Activated CD4-positive, alpha-beta T cell treated with anti-CD3 and anti-CD28 coated beads for 4 hours (primary cell): ENCODE data around the gene MYO5A.

Source experiments
- DNase-seq, 2 donors: peaks; one replicate each; pipeline ENCODE4 v3.0.0-alpha.2; 2020

Gene MYO5A

DNA sequence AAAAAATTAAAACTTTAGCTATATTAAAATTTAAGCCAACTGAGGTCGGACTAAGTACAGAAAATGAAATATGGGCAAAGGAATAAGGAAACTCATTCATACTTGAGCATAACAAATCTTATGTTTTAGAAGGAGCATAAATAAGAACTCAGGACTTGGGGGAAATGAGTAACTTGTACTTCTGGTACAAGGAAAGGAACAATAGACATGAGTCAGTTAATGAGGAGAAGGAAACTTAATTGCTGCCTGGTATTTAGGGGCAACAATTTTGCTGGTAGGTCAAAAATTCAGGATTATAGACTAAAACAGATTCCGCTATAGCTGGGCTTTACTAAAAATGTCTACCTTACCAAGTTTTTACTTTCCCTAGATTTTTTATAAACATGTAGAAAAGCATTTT lies 113.1 kb downstream of the MYO5A start:
- DNase-seq: no peak

DNA sequence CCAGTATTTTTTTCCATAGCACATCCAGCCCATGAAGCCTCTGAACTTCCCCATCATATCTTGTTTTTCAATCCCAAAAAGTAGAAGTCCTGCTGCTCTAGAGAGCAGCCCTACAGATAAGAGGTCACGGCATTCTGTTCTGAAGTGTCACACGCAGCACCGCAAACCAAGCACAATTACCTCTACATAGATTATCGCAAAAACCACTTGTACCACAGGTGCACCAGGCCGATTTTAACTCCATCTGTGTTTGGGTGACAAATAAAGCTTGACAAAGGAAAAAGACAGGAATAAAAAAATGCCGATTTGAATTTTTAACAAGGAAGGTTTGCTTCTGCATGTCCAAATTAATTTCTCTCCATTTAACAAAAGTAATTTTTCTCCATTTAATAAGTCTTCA lies 113.7 kb downstream of the MYO5A start:
- DNase-seq: no peak

GRCh38 chr15:52408823-52409222 lies 119.9 kb downstream of the MYO5A start:
- no peak for DNase-seq

- no peak for DNase-seq
Observed at GRCh38 chr15:52407374-52407773, 121.3 kb downstream of the MYO5A start.

DNA sequence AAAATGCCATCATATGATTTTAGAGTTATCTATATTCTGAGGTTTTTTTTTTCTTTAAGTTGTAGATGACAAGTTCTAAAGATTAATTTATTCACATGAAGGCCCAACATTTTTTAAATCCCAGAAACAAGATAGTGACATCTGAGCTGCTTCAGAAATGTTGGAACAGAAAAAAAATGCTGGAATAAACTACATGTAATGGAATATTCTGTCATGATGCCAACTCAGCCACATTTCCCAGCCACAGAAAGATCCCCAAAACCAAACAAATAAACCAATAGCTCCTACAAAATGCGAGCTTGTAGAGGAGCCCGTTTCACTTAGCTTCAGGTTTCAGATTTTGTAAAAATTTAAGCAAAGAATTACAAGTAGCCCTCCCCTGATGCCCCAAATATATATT lies 122.1 kb downstream of the MYO5A start:
- no peak for DNase-seq

DNA sequence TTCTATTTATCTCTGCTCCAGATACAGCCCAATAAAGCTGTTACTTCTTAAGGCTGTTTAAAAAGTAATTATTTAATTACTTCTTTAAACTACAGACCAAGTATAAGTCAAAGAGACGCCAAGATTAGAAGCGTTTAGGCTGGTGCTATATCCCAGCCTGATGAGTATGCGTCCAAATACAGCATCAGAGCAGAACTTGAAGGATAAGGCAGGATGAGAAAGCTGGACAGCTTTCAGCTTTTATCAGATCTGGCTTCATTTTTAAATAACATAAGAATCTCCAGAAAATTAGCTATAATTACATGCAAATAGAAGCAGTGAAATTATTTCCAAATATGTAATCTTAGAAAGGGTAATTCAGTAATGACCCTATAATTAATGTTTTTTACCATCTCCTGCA lies 122.8 kb downstream of the MYO5A start:
- no peak for DNase-seq

DNA sequence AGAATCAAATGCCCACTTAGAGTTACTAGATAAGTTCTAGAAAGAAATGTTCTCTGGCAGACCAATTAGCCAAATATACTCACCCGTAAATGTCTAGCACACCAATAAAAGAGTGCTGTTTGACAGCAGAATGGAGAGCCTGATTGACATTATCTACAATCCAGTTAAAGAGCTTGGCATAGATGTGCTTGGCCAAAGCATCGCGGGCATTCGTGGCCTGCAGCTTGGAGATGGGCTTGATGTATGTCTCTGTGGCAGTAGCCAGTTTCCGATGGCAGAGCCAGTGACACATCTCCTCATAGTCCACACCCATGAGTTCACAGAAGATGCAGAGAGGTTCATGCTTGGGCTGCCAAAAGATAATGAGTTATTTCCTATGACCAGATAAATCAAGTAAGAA lies 131.6 kb downstream of the MYO5A start:
- DNase-seq: no peak

DNA sequence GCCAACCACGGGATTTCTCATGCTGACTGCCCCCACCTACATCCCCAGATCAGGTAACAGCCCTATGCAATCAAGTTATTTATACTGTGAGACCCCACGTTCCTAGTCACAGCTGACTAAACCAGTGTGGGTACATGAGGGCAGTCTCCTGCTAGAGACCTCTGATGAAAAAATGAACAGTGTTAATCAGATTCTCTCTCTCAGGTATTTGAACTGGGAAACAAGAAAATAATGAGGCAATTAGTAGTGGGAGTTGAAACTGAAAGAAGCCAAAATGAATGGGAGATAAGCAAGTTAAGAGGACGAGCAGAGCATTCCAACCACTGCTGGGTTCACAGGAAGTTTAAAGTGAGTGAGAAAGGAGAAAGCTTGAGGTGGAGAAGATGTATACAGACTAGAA lies 134.6 kb downstream of the MYO5A start:
- no peak for DNase-seq

- DNase-seq: no peak
Observed at GRCh38 chr15:52392008-52392687, 136.5 kb downstream of the MYO5A start.

- DNase-seq: no peak
Observed at GRCh38 chr15:52391069-52391468, 137.6 kb downstream of the MYO5A start.

- no peak for DNase-seq
Observed at GRCh38 chr15:52385670-52386069, 143.0 kb downstream of the MYO5A start.

GRCh38 chr15:52383100-52383588 lies 145.5 kb downstream of the MYO5A start:
- DNase-seq: no peak

GRCh38 chr15:52382647-52383046 lies 146.0 kb downstream of the MYO5A start:
- no peak for DNase-seq

- DNase-seq: no peak
Observed at GRCh38 chr15:52379395-52380106, 149.1 kb downstream of the MYO5A start.

- no peak for DNase-seq
Observed at GRCh38 chr15:52378746-52379394, 149.8 kb downstream of the MYO5A start.

- no peak for DNase-seq
Observed at GRCh38 chr15:52370010-52370409, 158.7 kb downstream of the MYO5A start.

DNA sequence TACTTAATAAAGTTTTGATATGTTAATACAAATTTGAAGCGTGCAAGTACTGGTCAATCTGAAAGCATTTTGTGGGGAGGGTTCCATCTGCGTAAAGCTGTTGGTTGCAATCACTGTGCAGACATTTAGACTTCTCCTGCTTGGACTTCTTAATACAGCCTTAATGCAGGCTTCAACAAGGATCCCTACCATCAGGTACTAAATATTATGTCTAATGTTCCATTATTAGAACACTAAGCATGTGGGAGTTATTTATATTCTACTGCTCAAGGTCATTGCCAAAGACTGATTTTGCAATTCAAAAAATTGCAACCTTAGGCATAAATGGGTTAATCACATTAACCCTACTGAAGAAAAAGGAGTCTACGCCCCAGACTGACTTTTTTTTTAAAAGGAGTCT lies 159.2 kb downstream of the MYO5A start:
- no peak for DNase-seq

DNA sequence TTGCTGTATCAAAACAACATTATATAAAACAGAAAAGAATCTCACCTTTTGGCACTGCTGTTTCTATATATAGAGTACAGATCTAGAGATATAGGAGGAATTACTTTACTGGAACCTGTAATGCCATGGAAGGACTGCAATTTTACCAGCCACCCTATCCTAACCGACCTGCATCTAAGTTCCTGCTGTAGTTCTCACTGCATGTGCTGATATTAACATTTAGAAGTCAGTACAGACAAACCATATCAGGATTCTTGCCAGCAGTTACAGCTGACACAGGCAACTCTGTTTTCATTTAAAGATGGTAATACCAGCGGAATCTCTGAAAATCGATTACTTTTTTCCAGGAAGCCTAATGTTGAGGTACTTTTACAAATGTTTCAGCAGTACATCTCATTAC lies 159.7 kb downstream of the MYO5A start:
- DNase-seq: no peak

DNA sequence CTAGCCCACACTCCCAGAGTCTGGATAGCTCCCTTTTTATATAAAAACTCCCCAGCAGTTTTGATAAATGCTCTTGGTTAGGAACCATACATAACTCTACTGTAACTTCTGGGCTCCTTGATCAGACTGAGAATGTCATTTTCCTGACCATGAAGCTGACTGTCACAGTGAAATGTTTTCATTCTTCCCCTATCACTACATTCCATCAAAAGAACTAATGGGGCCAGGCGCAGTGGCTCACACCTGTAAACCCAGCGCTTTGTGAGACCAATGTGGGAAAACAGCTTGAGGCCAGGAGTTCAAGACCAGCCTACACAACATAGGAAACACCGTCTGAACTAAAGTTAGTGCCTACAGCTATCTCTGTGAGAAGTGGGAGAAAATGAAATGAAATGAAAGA lies 160.3 kb downstream of the MYO5A start:
- DNase-seq: no peak

GRCh38 chr15:52362497-52362896 lies 166.2 kb downstream of the MYO5A start:
- no peak for DNase-seq

DNA sequence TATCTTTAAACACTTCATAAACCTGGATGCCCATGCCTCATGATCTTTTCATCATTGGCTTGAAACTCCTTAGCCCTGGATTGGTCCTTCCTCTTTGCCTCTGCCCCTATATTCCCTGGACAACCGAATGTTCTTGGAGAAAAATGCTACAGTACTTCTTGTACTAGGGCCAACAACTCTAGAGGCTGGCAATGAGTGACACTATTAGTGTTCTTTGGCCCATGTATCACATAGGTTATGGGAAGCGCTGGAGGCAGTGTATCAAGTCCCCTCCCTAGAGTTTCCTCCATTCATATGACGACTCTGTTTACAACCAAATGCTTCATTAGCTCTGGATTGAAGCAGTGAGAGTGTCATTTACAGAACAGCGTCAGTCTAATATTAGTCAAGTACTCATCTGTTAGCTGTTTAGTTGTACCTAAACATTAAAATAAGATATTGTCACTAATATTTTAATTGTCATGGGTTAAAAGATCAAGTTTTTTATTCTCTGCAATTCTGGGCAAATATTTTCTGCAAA lies 166.6 kb downstream of the MYO5A start:
- DNase-seq: no peak

GRCh38 chr15:52361494-52361893 lies 167.2 kb downstream of the MYO5A start:
- no peak for DNase-seq

GRCh38 chr15:52360229-52361203 lies 168.2 kb downstream of the MYO5A start:
- no peak for DNase-seq
